ENCODE results near the gene FKBP8.
"Not testable (repeated sequence)": the region's sequence is repeated elsewhere in the genome, so short reads cannot be mapped to it uniquely, and the experiment has no call there.

FKBP8 gene

GRCh38 chr19:18542941-18543813, at the start of gene FKBP8:
Gene FKBP8 (minus strand): TSS chr19:18543573. CDS start chr19:18541970, 1,603 bp downstream.
- peak; percentile 91 to 94 for DNase-seq

- not testable (repeated sequence) for DNase-seq
Measured at GRCh38 chr19:18592732-18593131, 49.4 kb upstream of the FKBP8 start.

- DNase-seq: no peak
Measured at GRCh38 chr19:18591735-18592385, 48.5 kb upstream of the FKBP8 start.

GRCh38 chr19:18590273-18591272, 47.2 kb upstream of the FKBP8 start:
- DNase-seq: peak in 1 of 2 donors; percentile 34

- peak in 1 of 2 donors; percentile 65 for DNase-seq
Measured at GRCh38 chr19:18589380-18590272, 46.3 kb upstream of the FKBP8 start.

GRCh38 chr19:18588611-18589379, 45.4 kb upstream of the FKBP8 start, which contains the start of gene REX1BD:
Gene REX1BD (plus strand): TSS chr19:18588798. CDS start chr19:18588802, 4 bp downstream.
- DNase-seq: peak; percentile 87 to 91

- no peak for DNase-seq
Measured at GRCh38 chr19:18587962-18588610, 44.7 kb upstream of the FKBP8 start.

- DNase-seq: no peak
Measured at GRCh38 chr19:18587561-18587960, 44.2 kb upstream of the FKBP8 start.

GRCh38 chr19:18586306-18586705, 42.9 kb upstream of the FKBP8 start:
- DNase-seq: no peak

- DNase-seq: no peak
Measured at GRCh38 chr19:18580311-18580710, 36.9 kb upstream of the FKBP8 start.

GRCh38 chr19:18577365-18577914, 34.1 kb upstream of the FKBP8 start:
- DNase-seq: no peak

- DNase-seq: no peak
Measured at GRCh38 chr19:18576383-18576782, 33.0 kb upstream of the FKBP8 start.

- DNase-seq: no peak
Measured at GRCh38 chr19:18574691-18575291, 31.4 kb upstream of the FKBP8 start.

GRCh38 chr19:18571564-18572344, 28.4 kb upstream of the FKBP8 start, which contains the start of gene UBA52:
Gene UBA52 (plus strand): TSS chr19:18571857. CDS start chr19:18573301, 1,444 bp downstream.
- peak; percentile 98 to 99 for DNase-seq

GRCh38 chr19:18568367-18568766, 25.0 kb upstream of the FKBP8 start:
- DNase-seq: no peak

- no peak for DNase-seq
Measured at GRCh38 chr19:18566953-18567352, 23.6 kb upstream of the FKBP8 start.

- no peak for DNase-seq
Measured at GRCh38 chr19:18562086-18562485, 18.7 kb upstream of the FKBP8 start.

GRCh38 chr19:18559685-18560084, 16.3 kb upstream of the FKBP8 start:
- no peak for DNase-seq

GRCh38 chr19:18558604-18559003, 15.2 kb upstream of the FKBP8 start:
- DNase-seq: no peak
